Right forelimb (tissue), 1 donor: ENCODE measurements around the gene STAG3.
"Not testable (repeated sequence)": the region's sequence is repeated elsewhere in the genome, so short reads cannot be mapped to it uniquely, and the experiment has no call there.

Source experiments
- DNase-seq: peaks from one replicate; pipeline ENCODE4 v3.0.0-alpha.2; 2018

STAG3 gene

GRCh38 chr7:100248483-100248882 is 70.8 kb downstream of the STAG3 start:
- no peak for DNase-seq

- no peak for DNase-seq
These were observed 79.3 kb downstream of the STAG3 start for GRCh38 chr7:100257017-100257416.

DNA sequence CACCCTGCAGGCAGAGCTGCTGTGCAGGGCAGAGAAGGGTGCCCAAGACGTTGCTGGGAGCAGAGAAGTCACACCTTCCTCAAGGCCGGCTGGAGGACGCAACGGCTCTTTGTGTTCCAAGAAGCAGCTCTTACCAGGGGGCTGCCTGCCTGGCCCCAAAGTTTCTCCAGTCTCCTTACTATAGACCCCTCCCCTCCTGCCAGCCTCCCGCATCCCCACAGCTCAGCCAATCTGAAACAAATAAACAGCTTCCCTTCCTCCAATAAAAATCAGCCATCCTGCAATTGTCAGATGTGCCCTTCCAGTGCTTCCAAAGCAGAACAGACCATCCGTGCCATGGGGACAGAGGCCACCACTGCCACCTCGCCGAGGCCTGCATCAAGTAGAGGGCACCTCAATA is 82.3 kb downstream of the STAG3 start:
- DNase-seq = not testable (repeated sequence)

DNA sequence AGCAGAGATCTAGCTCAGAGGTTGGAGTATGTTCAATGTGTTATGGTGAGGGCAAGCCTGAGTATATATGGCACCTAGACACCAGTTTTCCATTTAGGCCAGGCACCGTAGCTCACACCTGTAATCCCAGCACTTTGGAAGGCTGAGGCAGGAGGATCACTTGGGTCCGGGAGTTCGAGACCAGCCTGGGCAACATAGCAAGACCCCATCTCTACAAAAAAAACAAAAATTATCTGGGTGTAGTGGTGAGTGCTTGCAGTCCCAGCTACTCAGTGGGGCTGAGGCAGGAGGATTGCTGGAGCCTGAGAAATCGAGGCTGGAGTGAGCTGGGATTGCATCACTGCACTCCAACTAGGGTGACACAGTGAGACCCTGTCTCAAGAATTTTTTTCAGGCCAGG is 85.2 kb downstream of the STAG3 start:
- not testable (repeated sequence) for DNase-seq
